Neural cell (in vitro differentiated cells): ENCODE data around the gene VIT.

Experiments used
- CTCF ChIP-seq: fragments of 450-650 bp; IDR thresholded peaks from 2 replicates; pipeline ENCODE4 v1.5.1; 2014; ENCODE audit warnings: antibody characterized with exemption, mild to moderate bottlenecking, moderate library complexity; ENCODE audit not compliant: poor library complexity, severe bottlenecking
- MXI1 ChIP-seq: fragments of 450-650 bp; conservative IDR thresholded peaks from 2 replicates; pipeline ENCODE4 v1.6.1; 2014; ENCODE audit warnings: antibody characterized with exemption, mild to moderate bottlenecking; ENCODE audit not compliant: poor library complexity, severe bottlenecking
- RAD21 ChIP-seq: fragments of 450-650 bp; conservative IDR thresholded peaks from 2 replicates; pipeline ENCODE4 v1.6.1; 2014; ENCODE audit warnings: antibody characterized with exemption, mild to moderate bottlenecking, moderate library complexity

GRCh38 chr2:36732673-36733036 is 36.1 kb downstream of the VIT start:
- TF ChIP-seq CTCF, result no peak
- no peak for TF ChIP-seq RAD21
- no peak for TF ChIP-seq MXI1
